Panc1 (cell line): ENCODE measurements around the gene PTBP3.

Experiments
- POLR2AphosphoS5 ChIP-seq: IDR thresholded peaks from 2 replicates; pipeline ENCODE4 v1.6.1; 2012; ENCODE audit warnings: mild to moderate bottlenecking, low read depth, low read length, moderate library complexity
- SIN3A ChIP-seq: IDR thresholded peaks from 2 replicates; pipeline ENCODE4 v1.6.1; 2012; ENCODE audit warnings: low read depth, mild to moderate bottlenecking, low read length, moderate library complexity, borderline replicate concordance; ENCODE audit not compliant: insufficient read depth
- TCF7L2 ChIP-seq: IDR thresholded peaks from 2 replicates; pipeline ENCODE4 v1.6.1; 2011; ENCODE audit warnings: mild to moderate bottlenecking, low read depth, low read length, inconsistent platforms
- TF ChIP-seq, protein P1 (sequence below): fragments of 450-650 bp; IDR thresholded peaks from 2 replicates; pipeline ENCODE4 v1.5.1; 2017; ENCODE audit warnings: mild to moderate bottlenecking
- TF ChIP-seq, protein P2 (sequence below), 2 experiments: IDR thresholded peaks; 2 replicates each; pipeline ENCODE4 v1.6.1; 2011 to 2012; ENCODE audit warnings: low read depth in 2 of 2, control low read depth in 1 of 2, low read length in 1 of 2, mild to moderate bottlenecking in 1 of 2, moderate library complexity in 1 of 2; ENCODE audit not compliant: insufficient read depth in 1 of 2

DNA sequence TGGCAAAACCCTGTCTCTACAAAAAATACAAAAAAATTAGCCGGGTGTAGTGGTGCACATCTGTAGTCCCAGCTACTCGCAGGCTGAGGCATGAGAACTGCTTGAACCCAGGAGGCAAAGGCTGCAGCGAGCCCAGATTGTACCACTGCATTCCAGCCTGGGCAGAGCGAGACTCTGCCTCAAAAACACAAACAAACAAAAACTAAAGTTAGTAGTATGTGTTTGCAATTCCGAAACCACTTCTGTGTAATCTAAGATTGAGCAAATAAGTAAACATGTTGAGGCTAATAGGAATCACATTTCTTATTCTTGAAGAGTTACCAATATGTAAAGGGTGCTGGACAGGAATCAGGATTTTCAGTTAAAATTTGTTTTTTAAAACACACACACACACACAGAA, 88.3 kb downstream of the PTBP3 start:
- no peak for TF ChIP-seq POLR2AphosphoS5
- TF ChIP-seq, protein P1, sequence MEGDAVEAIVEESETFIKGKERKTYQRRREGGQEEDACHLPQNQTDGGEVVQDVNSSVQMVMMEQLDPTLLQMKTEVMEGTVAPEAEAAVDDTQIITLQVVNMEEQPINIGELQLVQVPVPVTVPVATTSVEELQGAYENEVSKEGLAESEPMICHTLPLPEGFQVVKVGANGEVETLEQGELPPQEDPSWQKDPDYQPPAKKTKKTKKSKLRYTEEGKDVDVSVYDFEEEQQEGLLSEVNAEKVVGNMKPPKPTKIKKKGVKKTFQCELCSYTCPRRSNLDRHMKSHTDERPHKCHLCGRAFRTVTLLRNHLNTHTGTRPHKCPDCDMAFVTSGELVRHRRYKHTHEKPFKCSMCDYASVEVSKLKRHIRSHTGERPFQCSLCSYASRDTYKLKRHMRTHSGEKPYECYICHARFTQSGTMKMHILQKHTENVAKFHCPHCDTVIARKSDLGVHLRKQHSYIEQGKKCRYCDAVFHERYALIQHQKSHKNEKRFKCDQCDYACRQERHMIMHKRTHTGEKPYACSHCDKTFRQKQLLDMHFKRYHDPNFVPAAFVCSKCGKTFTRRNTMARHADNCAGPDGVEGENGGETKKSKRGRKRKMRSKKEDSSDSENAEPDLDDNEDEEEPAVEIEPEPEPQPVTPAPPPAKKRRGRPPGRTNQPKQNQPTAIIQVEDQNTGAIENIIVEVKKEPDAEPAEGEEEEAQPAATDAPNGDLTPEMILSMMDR = no peak
- TF ChIP-seq TCF7L2 = no peak
- TF ChIP-seq, protein P2, sequence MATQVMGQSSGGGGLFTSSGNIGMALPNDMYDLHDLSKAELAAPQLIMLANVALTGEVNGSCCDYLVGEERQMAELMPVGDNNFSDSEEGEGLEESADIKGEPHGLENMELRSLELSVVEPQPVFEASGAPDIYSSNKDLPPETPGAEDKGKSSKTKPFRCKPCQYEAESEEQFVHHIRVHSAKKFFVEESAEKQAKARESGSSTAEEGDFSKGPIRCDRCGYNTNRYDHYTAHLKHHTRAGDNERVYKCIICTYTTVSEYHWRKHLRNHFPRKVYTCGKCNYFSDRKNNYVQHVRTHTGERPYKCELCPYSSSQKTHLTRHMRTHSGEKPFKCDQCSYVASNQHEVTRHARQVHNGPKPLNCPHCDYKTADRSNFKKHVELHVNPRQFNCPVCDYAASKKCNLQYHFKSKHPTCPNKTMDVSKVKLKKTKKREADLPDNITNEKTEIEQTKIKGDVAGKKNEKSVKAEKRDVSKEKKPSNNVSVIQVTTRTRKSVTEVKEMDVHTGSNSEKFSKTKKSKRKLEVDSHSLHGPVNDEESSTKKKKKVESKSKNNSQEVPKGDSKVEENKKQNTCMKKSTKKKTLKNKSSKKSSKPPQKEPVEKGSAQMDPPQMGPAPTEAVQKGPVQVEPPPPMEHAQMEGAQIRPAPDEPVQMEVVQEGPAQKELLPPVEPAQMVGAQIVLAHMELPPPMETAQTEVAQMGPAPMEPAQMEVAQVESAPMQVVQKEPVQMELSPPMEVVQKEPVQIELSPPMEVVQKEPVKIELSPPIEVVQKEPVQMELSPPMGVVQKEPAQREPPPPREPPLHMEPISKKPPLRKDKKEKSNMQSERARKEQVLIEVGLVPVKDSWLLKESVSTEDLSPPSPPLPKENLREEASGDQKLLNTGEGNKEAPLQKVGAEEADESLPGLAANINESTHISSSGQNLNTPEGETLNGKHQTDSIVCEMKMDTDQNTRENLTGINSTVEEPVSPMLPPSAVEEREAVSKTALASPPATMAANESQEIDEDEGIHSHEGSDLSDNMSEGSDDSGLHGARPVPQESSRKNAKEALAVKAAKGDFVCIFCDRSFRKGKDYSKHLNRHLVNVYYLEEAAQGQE (IDR thresholded peaks at IDR 0.05; ENCODE audit: insufficient read depth in 1 of 2, low read depth in 2 of 2, low read length in 1 of 2) = no peak
- no peak for TF ChIP-seq SIN3A
